H9 (cell line): ENCODE data around the gene ZSWIM8. TPM values are rescaled to one million over a fixed set of nuclear protein-coding genes. Genes with fewer than 3 reads are reported as not detected.

ENCODE experiments used
- DNase-seq: peaks from one replicate; pipeline ENCODE4 v3.0.0-alpha.2; 2017
- H2AFZ ChIP-seq: one replicate; pipeline ENCODE4 v1.6.1; 2013; ENCODE audit warnings: mild to moderate bottlenecking, low read length, control low read depth, moderate library complexity
- H2AK5ac ChIP-seq: 2 replicates; pipeline ENCODE4 v1.6.1; 2013; ENCODE audit warnings: low read length, control low read depth, mixed read lengths; ENCODE audit not compliant: insufficient read length
- H2BK120ac ChIP-seq: one replicate; pipeline ENCODE4 v1.6.1; 2013; ENCODE audit warnings: low read depth, mild to moderate bottlenecking, low read length, control low read depth, inconsistent platforms; ENCODE audit not compliant: poor library complexity, severe bottlenecking
- H2BK12ac ChIP-seq: 2 replicates; pipeline ENCODE4 v1.6.1; 2013; ENCODE audit warnings: low read length, control low read depth, mixed read lengths, low read depth; ENCODE audit not compliant: insufficient read length
- H2BK15ac ChIP-seq: 2 replicates; pipeline ENCODE4 v1.6.1; 2013; ENCODE audit warnings: low read depth, low read length, control low read depth
- H2BK20ac ChIP-seq: one replicate; pipeline ENCODE4 v1.6.1; 2013; ENCODE audit warnings: low read depth, mild to moderate bottlenecking, low read length, control low read depth, inconsistent platforms; ENCODE audit not compliant: poor library complexity, severe bottlenecking
- H2BK5ac ChIP-seq: 2 replicates; pipeline ENCODE4 v1.6.1; 2013; ENCODE audit warnings: low read length, control low read depth, mixed read lengths; ENCODE audit not compliant: insufficient read length
- H3K14ac ChIP-seq: 2 replicates; pipeline ENCODE4 v1.6.1; 2013; ENCODE audit warnings: low read length, control low read depth; ENCODE audit not compliant: insufficient read depth
- H3K18ac ChIP-seq: 2 replicates; pipeline ENCODE4 v1.6.1; 2013; ENCODE audit warnings: low read depth, mild to moderate bottlenecking, mixed read lengths, low read length, control low read depth; ENCODE audit not compliant: insufficient read length
- H3K23ac ChIP-seq: 2 replicates; pipeline ENCODE4 v1.6.1; 2013; ENCODE audit warnings: low read length, control low read depth, mixed read lengths, low read depth; ENCODE audit not compliant: insufficient read length
- H3K23me2 ChIP-seq: 2 replicates; pipeline ENCODE4 v1.6.1; 2013; ENCODE audit warnings: low read depth, mild to moderate bottlenecking, mixed read lengths, low read length, control low read depth; ENCODE audit not compliant: insufficient read length, poor library complexity, severe bottlenecking
- H3K27ac ChIP-seq: 2 replicates; pipeline ENCODE4 v1.5.1; 2013; ENCODE audit warnings: low read length, control low read depth, mixed read lengths, low read depth; ENCODE audit not compliant: insufficient read length
- H3K27me3 ChIP-seq: 2 replicates; pipeline ENCODE4 v1.6.1; 2013; ENCODE audit warnings: low read length, control low read depth, inconsistent platforms; ENCODE audit not compliant: insufficient read depth
- H3K4ac ChIP-seq: 2 replicates; pipeline ENCODE4 v1.6.1; 2013; ENCODE audit warnings: low read depth, mild to moderate bottlenecking, control low read depth, inconsistent platforms, low read length, moderate library complexity
- H3K4me1 ChIP-seq: 2 replicates; pipeline ENCODE4 v1.6.1; 2013; ENCODE audit warnings: low read length, control low read depth, inconsistent platforms; ENCODE audit not compliant: insufficient read depth
- H3K4me2 ChIP-seq: 2 replicates; pipeline ENCODE4 v1.6.1; 2013; ENCODE audit warnings: low read length, control low read depth, mixed read lengths; ENCODE audit not compliant: insufficient read length, insufficient read depth
- H3K56ac ChIP-seq: 2 replicates; pipeline ENCODE4 v1.6.1; 2013; ENCODE audit warnings: low read depth, mild to moderate bottlenecking, mixed read lengths, low read length, control low read depth; ENCODE audit not compliant: insufficient read length
- H3K79me1 ChIP-seq: 2 replicates; pipeline ENCODE4 v1.6.1; 2013; ENCODE audit warnings: low read depth, mild to moderate bottlenecking, moderate library complexity, low read length, control low read depth, inconsistent platforms; ENCODE audit not compliant: insufficient read depth, poor library complexity, severe bottlenecking
- H3K79me2 ChIP-seq: 2 replicates; pipeline ENCODE4 v1.6.1; 2013; ENCODE audit warnings: low read length, control low read depth, inconsistent platforms; ENCODE audit not compliant: insufficient read depth
- H3K9ac ChIP-seq: 2 replicates; pipeline ENCODE4 v1.6.1; 2013; ENCODE audit warnings: low read length, control low read depth, mixed read lengths; ENCODE audit not compliant: insufficient read length; ENCODE audit errors: extremely low read depth
- H3K9me3 ChIP-seq: one replicate; pipeline ENCODE4 v1.6.1; 2013; ENCODE audit warnings: low read depth, low read length, inconsistent platforms; ENCODE audit not compliant: control insufficient read depth
- H3T11ph ChIP-seq: one replicate; pipeline ENCODE4 v1.6.1; 2013; ENCODE audit warnings: mild to moderate bottlenecking, low read length, control low read depth, inconsistent platforms
- H4K20me1 ChIP-seq: one replicate; pipeline ENCODE4 v1.6.1; 2013; ENCODE audit not compliant: control insufficient read depth, insufficient read length, insufficient read depth
- H4K5ac ChIP-seq: 2 replicates; pipeline ENCODE4 v1.6.1; 2013; ENCODE audit warnings: low read depth, mild to moderate bottlenecking, mixed read lengths, low read length, control low read depth; ENCODE audit not compliant: insufficient read length
- H4K8ac ChIP-seq: replicated peaks from 2 replicates; pipeline ENCODE4 v1.6.1; 2013; ENCODE audit warnings: low read length, control low read depth, mixed read lengths, low read depth; ENCODE audit not compliant: insufficient read length
- H4K91ac ChIP-seq: 2 replicates; pipeline ENCODE4 v1.6.1; 2013; ENCODE audit warnings: low read depth, mild to moderate bottlenecking, moderate library complexity, mixed read lengths, low read length, control low read depth; ENCODE audit not compliant: insufficient read length
- H3K27ac Mint-ChIP-seq, 3 experiments: 2 replicates in 2 of 3; 3 replicates in 1 of 3; pipeline ENCODE4 v1.8.0; 2020 to 2021; ENCODE audit warnings: mixed read lengths in 3 of 3, mild to moderate bottlenecking in 1 of 3, moderate library complexity in 1 of 3
- H3K27me3 Mint-ChIP-seq: 2 replicates; pipeline ENCODE4 v1.8.0; 2021; ENCODE audit warnings: low read depth, mild to moderate bottlenecking, moderate library complexity, mixed read lengths
- H3K36me3 Mint-ChIP-seq, 3 experiments: 2 replicates in 2 of 3; 3 replicates in 1 of 3; pipeline ENCODE4 v1.8.0; 2020 to 2021; ENCODE audit warnings: low read depth in 3 of 3, mixed read lengths in 3 of 3; ENCODE audit not compliant: insufficient read depth in 1 of 3
- H3K4me1 Mint-ChIP-seq, 2 experiments: 2 replicates each; pipeline ENCODE4 v1.8.0; 2020; ENCODE audit warnings: mixed read lengths in 2 of 2
- H3K4me3 Mint-ChIP-seq, 2 experiments: 2 replicates in 1 of 2; 3 replicates in 1 of 2; pipeline ENCODE4 v1.8.0; 2020 to 2021; ENCODE audit warnings: mild to moderate bottlenecking in 2 of 2, mixed read lengths in 2 of 2, moderate library complexity in 1 of 2
- H3K9me3 Mint-ChIP-seq, 2 experiments: 2 replicates in 1 of 2; 3 replicates in 1 of 2; pipeline ENCODE4 v1.8.0; 2020; ENCODE audit warnings: mild to moderate bottlenecking in 2 of 2, mixed read lengths in 2 of 2, moderate library complexity in 1 of 2
- WGBS: extraction: QIAGEN DNeasy Blood & Tissue Kit; methylation state at CpG from one replicate; pipeline ENCODE4 v1.1.7; 2013; ENCODE audit warnings: missing lambda C conversion rate, low lambda C conversion rate, mixed read lengths; ENCODE audit not compliant: insufficient read length; ENCODE audit errors: extremely low coverage; 5-methylcytosine and 5-hydroxymethylcytosine counted together
- total RNA-seq: library from RNA; stranded (reverse); gene quantifications from 2 replicates; pipeline ENCODE4 v1.2.1, GENCODE V29; 2021
- TF ChIP-seq, protein P1 (sequence below): fragments of 200-600 bp; sonication (generic); conservative IDR thresholded peaks from 3 replicates; pipeline ENCODE4 v1.8.0; 2021; ENCODE audit warnings: antibody characterized with exemption, mild to moderate bottlenecking

The ZSWIM8 gene
- total RNA-seq, 1 experiment from 2014 or later: 41.0 TPM

DNA sequence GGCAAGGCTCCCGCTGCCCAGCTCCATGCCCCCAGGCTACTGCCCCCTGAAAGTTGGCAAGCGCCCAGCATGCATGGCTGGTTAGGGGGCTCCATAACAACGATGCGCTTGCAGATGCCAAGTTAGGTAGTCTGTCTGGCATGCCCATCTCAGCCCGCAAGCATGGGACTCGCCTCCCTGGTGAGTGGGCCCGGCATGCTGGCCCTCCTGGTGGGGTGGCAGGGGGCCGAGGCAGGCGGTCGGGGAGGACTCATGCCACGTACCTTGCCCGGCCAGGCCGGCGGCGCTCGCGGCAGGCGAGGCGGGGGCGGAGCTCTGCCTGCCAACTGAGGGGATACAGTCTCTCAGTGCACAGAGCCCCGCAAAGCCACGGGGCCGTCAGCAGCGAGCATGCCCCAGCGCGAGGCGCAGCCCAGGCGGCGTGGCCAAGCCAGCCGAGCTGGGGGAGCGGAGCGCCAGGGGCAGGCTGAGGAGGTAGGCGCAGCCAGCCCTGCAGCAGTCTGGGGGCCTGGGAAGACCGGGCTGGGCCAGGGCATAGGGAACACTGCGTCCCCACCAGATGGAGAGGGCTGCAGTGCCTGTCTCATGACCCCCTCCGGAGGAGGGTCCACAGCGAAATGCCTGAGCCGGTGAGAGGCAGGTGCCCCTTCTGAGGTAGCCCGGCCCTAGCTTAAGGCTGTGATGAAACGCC, 54.0 kb downstream of the ZSWIM8 start:
- no peak overlapping the region for H2AK5ac ChIP-seq
- no peak overlapping the region for H3K4me3 Mint-ChIP-seq
- H3K56ac ChIP-seq: no peak overlapping the region
- H3K4ac ChIP-seq: no peak overlapping the region
- peaks cover 0 to 15% of the 10 kb centered on the region in 2 experiments; a peak in 2 of 4 replicates for H3K4me1 Mint-ChIP-seq
- H2BK12ac ChIP-seq: no peak overlapping the region
- no peaks in the 10 kb centered on the region for H3K9me3 ChIP-seq
- no peak overlapping the region for H2BK15ac ChIP-seq
- H3K14ac ChIP-seq: no peak overlapping the region
- H3K79me1 ChIP-seq: no peaks in the 10 kb centered on the region
- TF ChIP-seq, protein P1, sequence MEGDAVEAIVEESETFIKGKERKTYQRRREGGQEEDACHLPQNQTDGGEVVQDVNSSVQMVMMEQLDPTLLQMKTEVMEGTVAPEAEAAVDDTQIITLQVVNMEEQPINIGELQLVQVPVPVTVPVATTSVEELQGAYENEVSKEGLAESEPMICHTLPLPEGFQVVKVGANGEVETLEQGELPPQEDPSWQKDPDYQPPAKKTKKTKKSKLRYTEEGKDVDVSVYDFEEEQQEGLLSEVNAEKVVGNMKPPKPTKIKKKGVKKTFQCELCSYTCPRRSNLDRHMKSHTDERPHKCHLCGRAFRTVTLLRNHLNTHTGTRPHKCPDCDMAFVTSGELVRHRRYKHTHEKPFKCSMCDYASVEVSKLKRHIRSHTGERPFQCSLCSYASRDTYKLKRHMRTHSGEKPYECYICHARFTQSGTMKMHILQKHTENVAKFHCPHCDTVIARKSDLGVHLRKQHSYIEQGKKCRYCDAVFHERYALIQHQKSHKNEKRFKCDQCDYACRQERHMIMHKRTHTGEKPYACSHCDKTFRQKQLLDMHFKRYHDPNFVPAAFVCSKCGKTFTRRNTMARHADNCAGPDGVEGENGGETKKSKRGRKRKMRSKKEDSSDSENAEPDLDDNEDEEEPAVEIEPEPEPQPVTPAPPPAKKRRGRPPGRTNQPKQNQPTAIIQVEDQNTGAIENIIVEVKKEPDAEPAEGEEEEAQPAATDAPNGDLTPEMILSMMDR: no peak
- H3K4me2 ChIP-seq: no peak overlapping the region
- no peak overlapping the region for H3T11ph ChIP-seq
- no peak overlapping the region for H3K9ac ChIP-seq
- H3K36me3 Mint-ChIP-seq: peaks cover 15 to 70% (median 45%) of the 10 kb centered on the region in 3 experiments
- H3K27ac Mint-ChIP-seq: no peak overlapping the region
- H4K8ac ChIP-seq: no peak overlapping the region
- no peaks in the 10 kb centered on the region for H3K79me2 ChIP-seq
- H3K23ac ChIP-seq: no peak overlapping the region
- no peak overlapping the region for H2BK20ac ChIP-seq
- no peaks in the 10 kb centered on the region for H3K9me3 Mint-ChIP-seq
- H3K18ac ChIP-seq: no peak overlapping the region
- H2BK120ac ChIP-seq: no peak overlapping the region
- no peaks in the 10 kb centered on the region for H3K27me3 ChIP-seq
- no peak overlapping the region for H2AFZ ChIP-seq
- no CpG with 5 or more reads among the region's 40 CpGs for WGBS
- no peaks in the 10 kb centered on the region for H3K4me1 ChIP-seq
- no peak overlapping the region for H4K91ac ChIP-seq
- no peak overlapping the region for H4K5ac ChIP-seq
- H4K20me1 ChIP-seq: no peaks in the 10 kb centered on the region
- no peak for DNase-seq
- no peak overlapping the region for H3K27ac ChIP-seq
- H2BK5ac ChIP-seq: no peak overlapping the region
- no peaks in the 10 kb centered on the region for H3K23me2 ChIP-seq
- no peaks in the 10 kb centered on the region for H3K27me3 Mint-ChIP-seq
